ENCODE data around the gene EME2.

The EME2 gene

GRCh38 chr16:1746693-1747195 lies 25.9 kb upstream of the EME2 start:
- H3K27ac ChIP-seq, result no peak overlapping the region
- TF ChIP-seq CTCF (conservative IDR thresholded peaks at IDR 0.05), result no peak

GRCh38 chr16:1747934-1748333 lies 24.7 kb upstream of the EME2 start:
- no peak overlapping the region for H3K27ac ChIP-seq
- TF ChIP-seq CTCF (conservative IDR thresholded peaks at IDR 0.05), result no peak

GRCh38 chr16:1749152-1750117 lies 23.2 kb upstream of the EME2 start:
- H3K27ac ChIP-seq, result no peak overlapping the region
- TF ChIP-seq CTCF (conservative IDR thresholded peaks at IDR 0.05), result no peak

- TF ChIP-seq CTCF (conservative IDR thresholded peaks at IDR 0.05), result no peak
- no peak overlapping the region for H3K27ac ChIP-seq
These were observed 20.7 kb upstream of the EME2 start for GRCh38 chr16:1751946-1752345.

- H3K27ac ChIP-seq, result no peak overlapping the region
- TF ChIP-seq CTCF (conservative IDR thresholded peaks at IDR 0.05), result no peak
These were observed 19.8 kb upstream of the EME2 start for GRCh38 chr16:1752853-1753252.

- TF ChIP-seq CTCF (conservative IDR thresholded peaks at IDR 0.05), result no peak
These were observed 18.4 kb upstream of the EME2 start for GRCh38 chr16:1754204-1754603.

GRCh38 chr16:1757714-1758461 lies 14.7 kb upstream of the EME2 start:
- no peak overlapping the region for H3K27ac ChIP-seq
- no peak for TF ChIP-seq CTCF (conservative IDR thresholded peaks at IDR 0.05)

More at GRCh38 chr16:1754204-1754603, 18.4 kb upstream of the EME2 start:
- H3K27ac ChIP-seq, result no peak overlapping the region
